EL (cell line): ENCODE data around the gene SRRM3.
"Not testable (repeated sequence)": the region's sequence is repeated elsewhere in the genome, so short reads cannot be mapped to it uniquely, and the experiment has no call there.

Experiments
- DNase-seq: peaks from one replicate; pipeline ENCODE4 v3.0.0-alpha.2; 2016

The SRRM3 gene

DNA sequence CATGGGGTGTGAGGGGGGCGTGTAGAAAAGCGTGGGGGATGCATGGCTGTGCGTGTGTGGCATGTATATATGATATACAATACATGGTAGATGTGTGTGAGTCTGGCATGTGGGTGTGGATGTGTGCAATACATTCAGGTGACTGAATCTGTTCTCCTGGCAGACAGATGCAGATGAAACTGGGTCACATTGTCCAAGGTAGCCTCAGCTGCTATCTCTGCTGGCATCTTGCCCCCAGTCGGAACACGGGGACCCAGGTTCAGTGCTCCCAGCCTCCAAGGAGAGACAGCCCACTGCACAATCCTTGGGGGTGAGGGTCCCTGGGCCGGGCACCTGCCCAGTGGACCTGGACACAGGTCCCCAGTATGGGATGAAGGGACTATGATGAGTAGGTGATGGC, 12.4 kb upstream of the SRRM3 start:
- no peak for DNase-seq

DNA sequence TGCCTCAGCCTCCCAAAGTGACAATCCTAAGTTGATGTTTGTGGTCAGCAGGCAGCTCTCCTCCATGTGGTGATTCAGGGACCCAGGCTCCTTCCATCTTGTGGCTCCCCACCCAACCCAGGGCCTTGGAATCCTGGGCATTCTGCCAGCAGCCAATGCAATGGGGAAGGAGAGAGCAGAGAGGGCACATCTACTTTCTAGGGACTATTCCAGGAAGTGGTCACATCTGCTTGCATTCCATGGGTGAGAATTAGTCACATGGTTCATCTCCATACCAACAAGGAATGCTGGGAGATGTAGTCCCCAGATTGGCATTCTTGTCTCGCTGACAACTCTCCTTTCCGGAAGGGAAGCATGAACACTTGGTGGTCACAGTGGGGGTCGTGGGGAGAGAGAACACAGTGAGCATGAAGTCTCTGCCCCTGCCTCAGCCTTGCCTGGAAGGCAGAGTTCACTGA, 9.9 kb upstream of the SRRM3 start:
- DNase-seq: peak; percentile 61

GRCh38 chr7:76193466-76193865, 8.2 kb upstream of the SRRM3 start:
- DNase-seq: no peak

DNA sequence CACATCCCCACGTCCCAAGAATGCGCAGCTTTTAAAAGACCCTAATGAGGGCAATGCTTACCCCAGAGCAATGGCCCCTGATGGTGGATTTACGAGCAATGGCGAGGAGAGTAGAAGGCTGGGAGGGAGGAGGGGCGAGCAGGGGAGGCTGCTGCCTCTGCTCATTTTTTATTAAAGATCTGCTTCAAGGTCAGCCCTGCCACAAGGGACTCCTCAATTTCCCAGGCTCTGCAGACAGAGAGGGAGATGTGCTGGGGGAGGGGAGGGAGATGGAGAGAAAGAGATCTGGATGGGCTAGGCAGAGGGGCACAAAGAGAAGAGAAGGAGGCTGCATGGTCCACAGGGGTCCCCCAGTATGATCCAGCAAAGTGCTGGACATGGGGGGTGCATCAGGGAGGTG, 7.8 kb upstream of the SRRM3 start:
- no peak for DNase-seq

DNA sequence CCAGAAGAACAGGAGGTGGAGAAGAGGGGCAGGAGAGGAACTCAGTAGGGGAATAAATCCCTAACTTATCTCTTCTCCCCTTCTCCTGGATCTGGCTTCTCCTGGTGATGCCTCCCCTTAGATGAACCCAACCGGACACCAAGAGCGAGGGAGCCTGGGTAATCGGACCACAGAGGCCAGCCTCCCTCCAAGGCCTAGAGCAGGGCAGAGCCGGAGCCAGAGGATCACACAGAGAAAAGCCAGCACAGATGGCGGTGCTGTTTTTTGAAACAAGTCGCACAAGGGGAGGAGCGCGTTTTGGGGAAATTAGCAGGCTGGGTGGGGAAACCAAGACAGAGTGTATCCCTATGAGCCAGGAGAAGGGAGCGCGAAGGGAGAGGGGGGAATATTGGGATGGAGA, 4.9 kb upstream of the SRRM3 start:
- no peak for DNase-seq

GRCh38 chr7:76198202-76198601, 3.5 kb upstream of the SRRM3 start:
- no peak for DNase-seq

- DNase-seq: no peak
Measured at GRCh38 chr7:76202666-76203030, 952 bp downstream of the SRRM3 start.

DNA sequence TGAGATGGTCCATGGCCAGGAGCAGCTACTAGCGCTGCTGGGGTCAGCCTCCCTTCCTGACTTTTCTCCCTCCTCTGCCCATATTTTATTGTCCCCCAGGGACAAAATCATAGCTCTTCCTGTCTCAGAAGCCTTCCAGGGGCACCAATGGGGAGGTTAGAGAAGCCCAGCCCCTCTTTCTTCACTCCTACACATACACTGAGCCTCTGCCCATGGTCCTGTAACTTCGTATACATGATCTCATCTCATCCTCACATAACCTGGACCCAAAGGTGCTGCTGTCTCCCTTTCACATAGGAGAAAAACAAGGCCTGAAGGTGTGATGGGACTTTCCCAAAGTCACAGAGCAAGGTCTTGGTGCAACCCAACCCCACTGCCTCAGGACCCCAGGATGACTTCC, 2.5 kb downstream of the SRRM3 start:
- DNase-seq: no peak

- no peak for DNase-seq
Measured at GRCh38 chr7:76206633-76207032, 4.9 kb downstream of the SRRM3 start.

- DNase-seq: no peak
Measured at GRCh38 chr7:76209310-76209709, 7.6 kb downstream of the SRRM3 start.

DNA sequence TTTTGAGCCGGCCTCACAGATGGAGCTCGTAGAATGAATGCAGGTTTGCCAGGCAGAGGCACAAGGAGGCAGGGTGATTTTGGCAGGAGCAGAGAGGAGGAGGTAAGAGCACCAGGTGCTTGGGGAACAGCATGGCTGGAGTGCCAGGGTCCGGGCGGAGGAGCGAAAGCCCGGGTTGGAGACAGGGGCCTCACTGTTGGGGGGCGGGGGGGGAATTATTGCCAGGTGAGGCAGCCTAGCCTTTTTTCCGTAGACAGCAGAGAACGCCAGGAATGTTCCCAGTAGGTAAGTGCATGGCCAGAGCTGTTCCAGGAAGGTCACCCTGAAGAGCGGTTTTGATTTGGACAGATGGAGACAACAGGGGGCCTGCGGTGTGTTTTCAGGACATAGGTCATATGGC, 9.5 kb downstream of the SRRM3 start:
- no peak for DNase-seq

DNA sequence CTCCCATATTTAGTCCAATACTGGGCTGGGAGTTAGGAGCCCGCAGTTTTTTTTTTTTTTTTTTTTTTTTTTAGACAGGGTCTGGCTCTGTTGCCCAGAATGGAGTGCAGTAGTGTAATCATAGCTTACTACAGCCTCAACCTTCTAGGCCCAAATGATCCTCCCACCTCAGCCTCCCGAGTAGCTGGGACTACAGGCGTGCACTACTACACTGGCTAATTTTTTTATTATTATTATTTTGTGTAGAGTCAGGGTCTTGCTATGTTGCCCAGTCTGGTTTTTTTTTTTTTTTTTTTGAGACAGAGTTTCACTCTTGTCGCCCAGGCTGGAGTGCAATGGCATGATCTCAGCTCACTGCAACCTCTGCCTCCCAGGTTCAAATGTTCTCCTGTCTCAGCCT, 13.7 kb downstream of the SRRM3 start:
- DNase-seq: not testable (repeated sequence)

- DNase-seq: no peak
Measured at GRCh38 chr7:76216381-76217082, 14.8 kb downstream of the SRRM3 start.

GRCh38 chr7:76217942-76218566, 16.4 kb downstream of the SRRM3 start:
- no peak for DNase-seq

GRCh38 chr7:76220185-76221057, 18.7 kb downstream of the SRRM3 start:
- DNase-seq: peak; percentile 48

GRCh38 chr7:76222333-76222732, 20.6 kb downstream of the SRRM3 start:
- no peak for DNase-seq

GRCh38 chr7:76222839-76223238, 21.1 kb downstream of the SRRM3 start:
- DNase-seq: no peak

DNA sequence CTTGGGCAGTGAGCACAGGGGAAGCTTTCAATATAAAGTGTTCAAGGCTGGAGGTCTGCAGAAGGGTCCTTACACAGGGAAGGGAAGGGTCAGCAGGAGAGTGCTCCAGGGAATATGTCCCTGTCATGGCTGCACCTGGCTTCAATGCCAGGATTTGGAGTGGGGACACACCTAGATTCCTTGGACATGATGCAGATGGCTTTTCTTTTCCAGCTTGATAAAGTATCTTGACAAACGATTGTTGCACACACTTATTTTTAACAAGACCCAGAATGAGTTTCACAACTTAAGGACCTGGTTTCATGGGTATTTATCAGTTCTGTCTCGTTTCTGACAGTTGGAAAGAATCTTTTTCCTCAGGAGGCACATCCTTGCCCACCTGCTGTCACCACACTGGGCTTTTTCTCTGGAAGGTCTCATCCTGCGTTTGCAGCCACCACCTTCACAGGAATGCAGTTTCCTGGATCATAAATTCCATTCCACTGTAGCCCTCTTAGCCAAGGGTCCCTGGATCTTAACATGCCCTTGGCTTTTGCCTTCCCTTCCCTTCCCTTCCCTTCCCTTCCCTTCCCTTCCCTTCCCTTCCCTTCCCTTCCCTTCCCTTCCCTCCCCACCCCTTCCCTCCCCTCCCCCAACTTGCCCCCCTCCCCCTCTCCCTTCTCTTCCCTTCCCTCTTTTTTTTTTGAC, 21.7 kb downstream of the SRRM3 start:
- no peak for DNase-seq

DNA sequence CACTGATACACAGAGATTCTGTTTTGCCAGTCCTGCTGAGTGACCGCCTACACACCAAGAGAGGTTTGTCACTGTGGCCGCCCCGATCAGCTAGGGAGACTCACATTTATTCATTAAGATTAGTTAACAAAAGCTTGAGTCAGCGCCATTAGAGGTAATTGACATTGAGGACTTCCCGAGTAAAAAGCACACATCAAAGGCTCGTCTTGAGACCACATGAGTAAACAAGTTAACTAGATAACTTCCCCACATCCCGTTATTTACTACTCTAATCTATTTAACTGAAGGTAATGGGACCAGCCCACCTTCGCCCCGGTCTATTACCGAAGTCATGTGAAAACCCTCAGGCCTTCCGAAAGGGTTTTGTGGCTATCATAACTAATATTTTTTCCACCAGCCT, 23.0 kb downstream of the SRRM3 start:
- DNase-seq: no peak

DNA sequence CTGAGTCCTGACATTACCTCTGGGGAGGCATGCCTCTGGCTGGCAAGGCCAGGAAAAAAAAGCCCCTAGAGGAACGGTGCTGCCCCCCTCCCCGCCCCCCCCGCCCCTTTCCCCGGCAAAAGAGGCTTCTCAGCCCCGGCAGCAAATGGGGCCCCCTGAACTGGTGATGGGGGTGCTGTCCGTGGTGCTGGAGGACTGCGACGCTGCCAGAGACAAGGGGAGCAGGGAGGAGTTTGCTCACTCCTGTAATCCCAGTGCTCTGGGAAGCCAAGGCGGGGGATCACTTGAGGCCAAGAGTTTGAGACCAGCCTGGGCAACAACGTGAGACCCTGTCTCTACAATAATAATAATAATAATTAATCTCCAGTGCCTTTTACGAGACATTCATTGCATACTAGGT, 23.7 kb downstream of the SRRM3 start:
- DNase-seq: peak; percentile 15

DNA sequence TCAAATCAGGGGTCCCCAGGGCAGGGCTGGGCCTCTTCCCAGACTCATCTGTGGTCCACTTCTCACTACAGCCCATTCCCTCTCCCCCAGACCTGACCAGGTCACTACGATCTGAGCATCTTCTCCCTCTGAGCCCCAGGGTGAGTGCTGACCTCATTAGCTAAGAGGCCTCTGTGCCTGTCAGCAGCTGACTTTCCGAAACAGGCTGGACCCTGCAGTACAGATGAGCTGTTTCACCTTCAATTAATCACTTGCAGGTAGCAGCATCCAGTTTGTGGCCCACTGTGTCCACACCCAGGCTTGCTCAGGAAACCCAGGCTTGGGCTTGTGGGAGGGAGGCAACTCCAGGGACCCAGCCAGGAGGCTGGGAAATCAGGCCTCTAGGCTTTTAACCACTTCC, 24.3 kb downstream of the SRRM3 start:
- no peak for DNase-seq

DNA sequence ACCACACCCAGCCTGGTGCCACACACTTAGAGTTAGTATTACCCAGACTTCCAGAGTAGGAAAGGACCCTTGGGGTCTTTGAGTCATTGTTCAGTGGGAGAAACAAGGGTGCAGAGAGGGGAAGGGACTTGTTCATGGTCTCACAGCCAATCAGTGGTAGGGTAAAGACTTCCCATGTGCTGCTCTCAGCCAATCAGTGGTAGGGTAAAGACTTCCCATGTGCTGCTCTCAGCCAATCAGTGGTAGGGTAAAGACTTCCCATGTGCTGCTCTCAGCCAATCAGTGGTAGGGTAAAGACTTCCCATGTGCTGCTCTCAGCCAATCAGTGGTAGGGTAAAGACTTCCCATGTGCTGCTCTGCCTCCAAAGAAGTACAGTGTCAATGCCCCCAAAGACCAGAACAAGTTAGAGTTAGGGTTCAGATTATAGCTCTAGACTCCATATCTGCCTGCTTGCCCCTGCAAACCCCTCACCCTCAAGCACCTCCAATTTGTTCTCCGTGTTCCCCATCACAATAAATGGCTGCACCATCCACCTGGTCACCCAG, 25.3 kb downstream of the SRRM3 start:
- not testable (repeated sequence) for DNase-seq

DNA sequence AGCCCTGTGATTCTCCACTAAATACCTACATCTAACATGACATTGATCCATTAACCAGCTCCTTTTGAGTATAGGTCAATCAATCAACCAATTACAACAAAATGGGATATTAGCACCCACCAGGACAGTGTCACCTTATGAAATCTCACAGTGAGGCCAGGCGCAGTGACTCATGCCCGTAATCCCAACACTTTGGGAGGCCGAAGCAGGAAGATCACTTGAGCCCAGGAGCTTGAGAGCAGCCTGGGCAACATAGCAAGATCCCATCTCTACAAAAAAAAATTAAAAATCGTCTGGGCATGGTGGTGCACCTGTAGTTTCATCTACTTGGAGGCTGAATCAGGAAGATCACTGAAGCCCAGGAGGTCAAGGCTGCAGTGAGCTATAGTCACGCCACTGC, 28.5 kb downstream of the SRRM3 start:
- DNase-seq: no peak
